Measurements from ENCODE around the gene IFITM10.

The IFITM10 gene

GRCh38 chr11:1778141-1778911, 27.9 kb upstream of the IFITM10 start:
- no peak overlapping the region for H3K4me3 ChIP-seq (ENCODE audit: low read depth, low read length)
- no peak for DNase-seq (ENCODE audit: low read depth)
- in situ Hi-C loops (cut with HindIII; ENCODE audit: low sequenced_read_pairs) = loop anchor here (10.0 kb wide), 1 partner anchor 74 kb away; no protein-coding TSS in a partner anchor
- no peak for TF ChIP-seq CTCF (IDR thresholded peaks at IDR 0.05; ENCODE audit: low read depth, low read length, missing control alignments)

- no peak for DNase-seq (ENCODE audit: low read depth)
- H3K4me3 ChIP-seq (ENCODE audit: low read depth, low read length) = no peak overlapping the region
- TF ChIP-seq CTCF (IDR thresholded peaks at IDR 0.05; ENCODE audit: low read depth, low read length, missing control alignments) = no peak
- in situ Hi-C loops (cut with HindIII; ENCODE audit: low sequenced_read_pairs) = loop anchor here (10.0 kb wide), 1 partner anchor 73 kb away; no protein-coding TSS in a partner anchor
Measured at GRCh38 chr11:1777737-1778136, 27.3 kb upstream of the IFITM10 start.

- no peak for DNase-seq (ENCODE audit: low read depth)
- in situ Hi-C loops (cut with HindIII; ENCODE audit: low sequenced_read_pairs) = loop anchor here (10.0 kb wide), 1 partner anchor 72 kb away; no protein-coding TSS in a partner anchor
- no peak for TF ChIP-seq CTCF (IDR thresholded peaks at IDR 0.05; ENCODE audit: low read depth, low read length, missing control alignments)
- H3K4me3 ChIP-seq (ENCODE audit: low read depth, low read length) = no peak overlapping the region
Measured at GRCh38 chr11:1776944-1777715, 26.7 kb upstream of the IFITM10 start.

- in situ Hi-C loops (cut with HindIII; ENCODE audit: low sequenced_read_pairs) = loop anchor here (10.0 kb wide), 1 partner anchor 72 kb away; no protein-coding TSS in a partner anchor
- no peak for DNase-seq (ENCODE audit: low read depth)
- no peak overlapping the region for H3K4me3 ChIP-seq (ENCODE audit: low read depth, low read length)
- TF ChIP-seq CTCF (IDR thresholded peaks at IDR 0.05; ENCODE audit: low read depth, low read length, missing control alignments) = no peak
Measured at GRCh38 chr11:1776331-1776851, 26.0 kb upstream of the IFITM10 start.

- in situ Hi-C loops (cut with HindIII; ENCODE audit: low sequenced_read_pairs) = loop anchor here (5.0 to 10.0 kb wide), 2 partner anchors 38 to 70 kb away; no protein-coding TSS in a partner anchor
- no peak for TF ChIP-seq CTCF (IDR thresholded peaks at IDR 0.05; ENCODE audit: low read depth, low read length, missing control alignments)
- no peak overlapping the region for H3K4me3 ChIP-seq (ENCODE audit: low read depth, low read length)
- no peak for DNase-seq (ENCODE audit: low read depth)
Measured at GRCh38 chr11:1774886-1775285, 24.5 kb upstream of the IFITM10 start.

GRCh38 chr11:1773994-1774550, 23.7 kb upstream of the IFITM10 start:
- in situ Hi-C loops (cut with HindIII; ENCODE audit: low sequenced_read_pairs) = loop anchor here (5.0 to 10.0 kb wide), 2 partner anchors 37 to 69 kb away; no protein-coding TSS in a partner anchor
- no peak for TF ChIP-seq CTCF (IDR thresholded peaks at IDR 0.05; ENCODE audit: low read depth, low read length, missing control alignments)
- no peak overlapping the region for H3K4me3 ChIP-seq (ENCODE audit: low read depth, low read length)
- DNase-seq (ENCODE audit: low read depth) = no peak

All from astrocyte of the cerebellum (primary cell).